Activated CD4-positive, CD25-positive, alpha-beta regulatory T cell treated with anti-CD3 and anti-CD28 coated beads, Interleukin-2, amount 50 U/mL, for 24 hours (primary cell): ENCODE data around the gene PRR33.
"Not testable (repeated sequence)": the region's sequence is repeated elsewhere in the genome, so short reads cannot be mapped to it uniquely, and the experiment has no call there.

Source experiments
- ATAC-seq, 2 donors: fragments of 150-1000 bp; cut with Tn5 transposase; one replicate each; pipeline ENCODE4 v1.10.0; 2021; ENCODE audit warnings: mild to moderate bottlenecking in 1 of 2, moderate library complexity in 1 of 2

Gene PRR33

GRCh38 chr11:1891831-1892115 is at the start of gene PRR33:
Gene PRR33 (minus strand): TSS chr11:1891895. CDS start chr11:1890584, 1,311 bp downstream.
- ATAC-seq: no peak

- not testable (repeated sequence) for ATAC-seq
These were observed 48.1 kb upstream of the PRR33 start for GRCh38 chr11:1939788-1940187.

GRCh38 chr11:1939006-1939625 is 47.4 kb upstream of the PRR33 start:
- no peak for ATAC-seq

GRCh38 chr11:1938343-1939005 is 46.8 kb upstream of the PRR33 start:
- ATAC-seq: no peak

- no peak for ATAC-seq
These were observed 46.1 kb upstream of the PRR33 start for GRCh38 chr11:1937616-1938342.

- no peak for ATAC-seq
These were observed 45.3 kb upstream of the PRR33 start for GRCh38 chr11:1936781-1937615.

DNA sequence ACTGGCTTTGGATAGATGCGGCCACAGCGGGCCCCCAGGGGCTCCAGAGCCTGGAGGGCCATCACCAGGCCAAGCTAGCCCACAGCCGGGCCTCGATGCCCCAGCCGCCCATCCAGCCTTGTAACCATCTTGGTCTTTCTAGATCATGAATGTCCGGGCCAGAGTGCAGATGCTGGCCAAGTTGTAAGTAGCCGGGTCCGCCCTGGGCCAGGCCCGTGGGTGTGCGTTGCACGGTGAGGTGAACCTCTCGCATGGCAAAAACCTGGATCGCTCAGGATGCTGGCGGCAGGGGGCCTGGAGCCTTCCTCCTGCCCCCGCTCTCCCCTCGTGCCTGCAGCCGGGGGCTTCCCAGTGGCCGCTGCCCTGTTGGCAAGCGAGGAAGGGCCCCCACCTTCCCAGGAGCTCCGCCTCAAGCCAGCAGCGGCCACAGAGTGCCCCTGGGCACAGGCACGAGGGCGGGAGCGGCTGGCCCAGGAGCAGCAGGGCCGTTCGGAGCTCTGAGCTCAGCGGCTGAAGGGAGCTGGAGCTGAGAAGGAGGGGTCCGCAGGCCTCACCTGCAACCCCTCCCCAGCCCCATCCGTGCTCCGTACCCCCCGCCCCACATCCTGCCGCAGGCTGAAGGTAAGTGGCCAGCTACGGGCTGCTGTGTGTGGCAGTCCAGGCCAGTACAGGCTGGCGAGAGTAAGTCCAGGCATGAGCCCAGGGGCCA is 44.5 kb upstream of the PRR33 start:
- no peak for ATAC-seq

DNA sequence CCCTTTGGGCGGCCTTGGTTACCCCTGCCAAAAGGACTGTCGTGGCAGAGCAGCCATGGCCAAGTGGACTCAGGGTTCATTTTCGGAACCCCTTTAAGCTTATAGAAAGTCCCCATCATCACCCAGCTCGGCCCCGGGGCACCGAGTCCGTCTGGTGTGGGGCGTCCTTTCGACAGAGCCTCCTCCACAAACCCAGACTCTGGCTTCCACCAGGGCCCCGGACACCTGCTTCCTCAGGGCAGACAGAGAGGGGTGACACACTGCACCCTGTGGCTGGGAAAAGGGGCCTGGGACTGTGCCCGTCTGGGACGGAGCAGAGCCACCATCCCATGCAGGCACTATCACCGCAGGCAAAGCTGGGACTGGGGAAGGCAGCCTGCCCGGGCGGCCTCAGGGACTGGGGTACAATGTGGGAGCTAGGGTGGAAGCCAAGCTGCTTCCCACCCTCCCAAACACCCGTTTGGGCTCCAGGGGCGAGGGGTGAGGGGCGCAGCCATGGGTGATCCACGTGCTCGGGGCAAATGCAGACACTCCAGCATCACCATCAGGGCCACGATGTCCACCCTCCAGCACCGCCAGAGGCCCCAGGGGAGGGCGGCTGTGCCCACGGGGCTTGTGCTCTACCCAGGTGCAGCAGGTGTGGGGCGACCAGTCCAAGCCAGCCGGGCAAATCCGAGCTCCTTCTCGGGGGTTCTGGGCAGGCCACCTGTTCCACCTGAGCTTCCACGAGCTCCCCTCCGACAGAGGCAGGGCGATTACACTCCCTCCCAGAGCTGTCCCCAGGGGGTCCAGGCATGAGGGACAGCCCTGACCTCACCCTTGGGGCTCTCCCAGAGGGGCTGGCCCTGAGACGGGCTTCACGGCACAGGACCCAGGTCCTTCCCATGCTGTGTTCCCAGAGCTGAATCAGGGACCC is 43.7 kb upstream of the PRR33 start:
- ATAC-seq: no peak

DNA sequence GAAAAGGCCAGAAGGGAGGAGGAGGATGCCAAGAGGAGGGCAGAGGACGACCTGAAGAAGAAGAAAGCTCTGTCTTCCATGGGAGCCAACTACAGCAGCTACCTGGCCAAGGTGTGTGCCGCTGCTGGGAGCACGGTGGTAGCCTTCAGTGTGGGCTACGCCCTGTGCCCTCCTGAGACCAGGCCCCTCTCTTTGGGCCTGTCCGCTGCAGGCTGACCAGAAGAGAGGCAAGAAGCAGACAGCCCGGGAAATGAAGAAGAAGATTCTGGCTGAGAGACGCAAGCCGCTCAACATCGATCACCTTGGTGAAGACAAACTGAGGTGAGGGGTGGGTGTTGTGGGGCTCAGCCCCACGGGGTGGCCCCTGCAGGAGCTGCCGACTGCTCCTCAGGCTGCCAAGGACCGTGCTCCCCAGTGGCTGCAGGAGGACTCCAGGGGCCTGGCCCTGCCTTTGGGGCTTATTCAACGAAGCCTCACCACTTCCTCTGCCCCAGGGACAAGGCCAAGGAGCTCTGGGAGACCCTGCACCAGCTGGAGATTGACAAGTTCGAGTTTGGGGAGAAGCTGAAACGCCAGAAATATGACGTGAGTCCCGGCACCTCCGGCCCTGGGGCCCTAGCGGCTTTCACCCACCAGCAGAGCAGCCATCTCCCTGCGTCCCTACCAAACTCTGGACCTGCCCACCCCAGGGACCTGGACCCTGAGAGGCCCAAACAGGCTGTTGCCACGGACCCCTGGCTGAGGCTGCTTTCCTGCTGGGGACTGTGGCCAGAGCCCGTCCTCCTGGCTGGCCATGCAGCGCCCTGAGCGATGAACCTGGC is 42.9 kb upstream of the PRR33 start:
- no peak for ATAC-seq

GRCh38 chr11:1933416-1934334 is 42.0 kb upstream of the PRR33 start:
- no peak for ATAC-seq

GRCh38 chr11:1932681-1933080 is 41.0 kb upstream of the PRR33 start:
- ATAC-seq: no peak

DNA sequence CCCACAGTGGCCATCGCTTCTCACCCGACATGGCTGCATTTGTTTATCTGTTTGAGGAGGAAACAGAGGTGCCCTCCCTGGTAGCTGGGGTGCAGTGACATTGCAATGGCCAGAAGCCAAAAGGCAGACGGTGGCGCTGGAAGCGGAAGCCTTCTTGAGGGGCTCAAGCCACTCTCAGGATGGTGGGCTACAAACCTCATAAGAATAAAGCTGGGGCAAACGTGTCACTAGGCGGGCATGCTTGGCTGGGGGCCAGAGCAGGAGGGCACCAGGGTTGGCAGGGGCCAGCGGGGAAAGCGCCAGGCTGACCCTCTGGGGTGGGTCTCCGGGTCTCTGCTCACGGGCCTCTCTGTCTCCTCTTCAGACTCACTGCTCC is 40.4 kb upstream of the PRR33 start:
- ATAC-seq: no peak

DNA sequence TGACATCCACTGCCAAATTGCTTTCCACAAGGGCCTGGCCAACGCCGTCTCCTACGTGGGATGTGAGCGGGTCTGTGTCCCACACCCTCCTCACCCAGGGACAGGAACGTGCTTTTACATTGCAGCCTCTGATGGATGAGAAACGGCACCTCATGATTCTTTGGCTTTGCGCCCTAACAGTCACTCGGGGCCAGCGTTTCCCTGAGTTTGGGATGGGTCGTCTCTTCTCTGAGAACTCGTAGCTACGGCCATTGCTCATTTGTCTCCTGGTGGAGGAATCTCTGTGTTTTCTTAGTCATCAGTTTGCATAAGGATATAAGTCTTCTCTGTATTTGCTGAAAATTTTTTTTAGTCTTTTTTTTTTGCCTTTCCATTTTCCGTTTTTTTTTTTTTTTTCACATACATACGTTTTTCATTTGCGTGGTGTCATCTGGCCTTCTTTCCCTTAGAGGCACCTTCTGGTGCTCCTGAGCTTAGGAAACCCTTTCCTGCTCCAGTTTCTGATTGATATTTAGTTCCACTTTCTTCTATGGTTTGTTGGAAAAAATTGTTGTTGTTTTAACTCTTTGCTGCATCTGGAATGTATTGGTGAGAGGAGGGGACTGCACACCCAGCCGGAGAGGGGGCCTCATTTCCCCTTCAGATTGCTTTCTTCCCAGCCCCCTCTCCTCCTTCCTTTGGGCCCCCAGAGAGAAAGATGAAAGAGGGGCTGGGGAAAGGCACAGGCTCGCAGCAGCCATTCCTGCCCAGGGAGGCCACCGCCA is 39.8 kb upstream of the PRR33 start:
- ATAC-seq: no peak

DNA sequence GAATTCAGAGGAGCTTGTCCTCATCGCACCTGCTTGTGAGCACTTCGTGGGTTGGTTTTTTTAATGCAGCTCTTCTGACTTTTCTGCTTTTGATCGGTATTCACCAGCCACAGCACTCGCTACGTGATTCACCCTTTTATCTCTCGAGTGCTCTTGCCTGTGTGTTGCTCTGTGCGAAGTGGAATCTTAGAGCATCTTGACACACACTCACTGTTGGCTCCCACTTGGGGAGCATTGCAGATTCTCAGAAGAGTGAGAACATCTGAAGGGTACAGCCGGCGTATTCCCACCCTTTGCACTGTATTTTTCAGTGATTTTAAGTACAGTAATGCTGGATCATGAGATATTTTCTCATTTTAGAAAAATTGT is 38.8 kb upstream of the PRR33 start:
- ATAC-seq: no peak

- no peak for ATAC-seq
These were observed 38.1 kb upstream of the PRR33 start for GRCh38 chr11:1929621-1930461.

DNA sequence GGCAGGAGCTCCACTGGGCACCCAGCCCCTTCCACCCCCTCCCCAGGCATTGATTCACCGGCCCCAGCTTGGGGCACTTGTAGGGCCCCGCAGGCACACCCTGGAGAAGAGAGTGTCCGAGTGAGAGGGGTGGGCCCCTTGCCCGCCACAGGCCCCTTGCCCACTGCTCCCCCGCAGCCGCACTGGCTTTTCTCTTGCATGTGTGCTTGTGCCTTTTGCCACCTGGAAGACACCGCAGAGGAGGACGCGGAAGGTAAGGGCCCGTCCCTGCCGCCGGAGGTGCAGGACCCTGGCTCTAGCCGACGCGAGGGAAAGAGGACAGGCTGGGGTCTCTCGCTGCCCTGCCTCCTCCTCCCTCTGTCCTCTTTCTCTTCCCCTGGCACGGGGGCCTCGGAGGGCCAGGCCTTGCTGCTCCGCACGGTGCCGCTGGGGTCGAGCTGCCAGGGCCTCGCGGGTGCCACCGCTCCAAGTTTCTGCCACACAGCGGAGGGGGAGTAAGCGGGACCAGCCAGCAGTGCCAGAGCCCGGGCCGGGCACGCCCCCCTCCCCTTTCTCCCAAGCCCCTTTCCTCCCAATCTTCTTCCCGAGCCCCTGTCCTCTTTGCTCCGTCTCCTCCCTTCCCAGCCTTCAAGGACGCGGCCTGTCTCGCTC is 37.3 kb upstream of the PRR33 start:
- no peak for ATAC-seq

GRCh38 chr11:1928470-1928890 is 36.8 kb upstream of the PRR33 start:
- ATAC-seq: no peak
